Measurements from ENCODE around the gene GPSM3.
"Not testable (repeated sequence)": the region's sequence is repeated elsewhere in the genome, so short reads cannot be mapped to it uniquely, and the experiment has no call there.

The GPSM3 gene

DNA sequence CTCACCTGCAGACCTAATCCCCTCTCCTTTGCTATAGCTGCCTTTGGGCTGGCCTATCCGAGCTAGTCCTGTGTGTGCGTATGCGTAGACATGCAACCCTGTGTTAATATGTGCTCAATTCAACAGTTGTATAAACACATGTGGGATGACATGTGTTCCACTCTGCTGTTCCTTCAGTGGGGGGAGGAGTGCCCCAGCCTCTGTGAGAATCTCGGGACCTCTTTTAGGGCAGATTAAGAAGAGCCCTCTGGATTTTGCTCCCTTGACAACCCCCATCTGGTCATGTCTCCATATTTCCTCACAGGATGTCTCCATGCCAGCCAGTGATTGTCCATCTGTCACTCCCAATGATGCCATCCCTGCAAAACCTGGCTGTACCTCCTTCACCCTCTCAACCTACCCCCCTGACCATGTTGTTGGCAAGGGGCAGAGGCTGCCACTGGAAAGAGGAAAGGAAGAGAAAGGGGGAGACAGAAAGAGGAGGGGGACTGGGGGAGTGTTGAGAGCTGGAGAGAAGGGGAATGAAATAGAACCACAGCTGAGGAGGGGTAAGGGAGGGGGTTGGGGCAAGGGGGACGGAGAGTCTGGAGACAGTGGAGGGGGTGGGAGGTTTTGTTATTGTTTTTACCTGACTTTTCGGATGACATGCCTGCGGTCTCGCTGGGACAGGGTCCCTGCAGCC, 41.1 kb downstream of the GPSM3 start:
- no peak for DNase-seq (ENCODE audit: low read depth)

GRCh38 chr6:32149932-32150870, 42.2 kb downstream of the GPSM3 start:
- no peak for DNase-seq (ENCODE audit: low read depth)

GRCh38 chr6:32149092-32149755, 43.2 kb downstream of the GPSM3 start:
- no peak for DNase-seq (ENCODE audit: low read depth)

- peak; percentile 43 for DNase-seq (ENCODE audit: low read depth)
Observed at GRCh38 chr6:32148289-32149091, 44.0 kb downstream of the GPSM3 start.

GRCh38 chr6:32147401-32148132, 44.9 kb downstream of the GPSM3 start:
- DNase-seq (ENCODE audit: low read depth), result no peak

- no peak for DNase-seq (ENCODE audit: low read depth)
Observed at GRCh38 chr6:32146687-32147086, 45.8 kb downstream of the GPSM3 start.

- DNase-seq (ENCODE audit: low read depth), result no peak
Observed at GRCh38 chr6:32146287-32146686, 46.2 kb downstream of the GPSM3 start.

GRCh38 chr6:32144238-32144637, 48.2 kb downstream of the GPSM3 start:
- not testable (repeated sequence) for DNase-seq (ENCODE audit: low read depth)

Data from T follicular helper cell (primary cell).